Nephron progenitor cell (in vitro differentiated cells): ENCODE measurements around the gene PIP4K2C.
A peak's percentile ranks its signal among the peaks of the same experiment; 100 is the strongest.

Source experiments
- DNase-seq: peaks from one replicate; pipeline ENCODE4 v3.0.0; 2021
- H3K27ac Mint-ChIP-seq: 2 replicates; pipeline ENCODE4 v1.8.0; 2021; ENCODE audit warnings: mild to moderate bottlenecking, moderate library complexity, mixed read lengths
- H3K27me3 Mint-ChIP-seq: 2 replicates; pipeline ENCODE4 v1.8.0; 2021; ENCODE audit warnings: mild to moderate bottlenecking, low read depth, mixed read lengths; ENCODE audit not compliant: poor library complexity
- H3K36me3 Mint-ChIP-seq: 2 replicates; pipeline ENCODE4 v1.8.0; 2021; ENCODE audit warnings: low read depth, mixed read lengths
- H3K4me1 Mint-ChIP-seq: 2 replicates; pipeline ENCODE4 v1.8.0; 2021; ENCODE audit warnings: mixed read lengths
- H3K4me3 Mint-ChIP-seq: 2 replicates; pipeline ENCODE4 v1.8.0; 2021; ENCODE audit warnings: mild to moderate bottlenecking, moderate library complexity, mixed read lengths
- H3K9me3 Mint-ChIP-seq: 2 replicates; pipeline ENCODE4 v1.8.0; 2021; ENCODE audit warnings: mild to moderate bottlenecking, moderate library complexity, mixed read lengths
- TF ChIP-seq, protein P1 (sequence below): fragments of 200-600 bp; sonication (generic); IDR thresholded peaks from 2 replicates; pipeline ENCODE4 v1.5.0; 2021; ENCODE audit warnings: antibody characterized with exemption

PIP4K2C gene

DNA sequence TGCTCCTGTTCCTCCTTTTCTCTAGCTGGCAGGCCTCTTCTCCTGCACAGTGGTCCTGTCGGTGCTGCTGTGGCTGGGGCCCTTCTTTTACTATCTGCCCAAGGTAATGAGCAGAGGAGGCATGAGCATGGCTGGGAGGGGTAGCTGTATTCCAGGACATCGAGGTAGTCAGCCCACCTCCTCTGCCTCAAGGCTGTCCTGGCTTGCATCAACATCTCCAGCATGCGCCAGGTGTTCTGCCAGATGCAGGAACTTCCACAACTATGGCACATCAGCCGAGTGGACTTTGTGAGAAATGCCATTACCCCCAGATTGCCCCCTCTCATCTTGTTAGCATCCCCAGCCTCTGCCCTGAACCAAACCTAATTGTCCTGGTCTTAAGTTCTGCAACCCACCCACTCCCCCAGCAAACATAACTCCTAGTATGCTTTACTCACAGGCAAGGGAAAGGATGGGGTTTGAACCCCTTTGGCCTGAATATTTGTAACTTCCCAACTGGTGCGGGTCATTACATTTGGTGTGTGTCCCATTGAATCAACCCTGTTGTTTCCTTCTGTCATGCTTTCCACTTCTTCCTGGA lies 32.9 kb downstream of the PIP4K2C start:
- TF ChIP-seq, protein P1, sequence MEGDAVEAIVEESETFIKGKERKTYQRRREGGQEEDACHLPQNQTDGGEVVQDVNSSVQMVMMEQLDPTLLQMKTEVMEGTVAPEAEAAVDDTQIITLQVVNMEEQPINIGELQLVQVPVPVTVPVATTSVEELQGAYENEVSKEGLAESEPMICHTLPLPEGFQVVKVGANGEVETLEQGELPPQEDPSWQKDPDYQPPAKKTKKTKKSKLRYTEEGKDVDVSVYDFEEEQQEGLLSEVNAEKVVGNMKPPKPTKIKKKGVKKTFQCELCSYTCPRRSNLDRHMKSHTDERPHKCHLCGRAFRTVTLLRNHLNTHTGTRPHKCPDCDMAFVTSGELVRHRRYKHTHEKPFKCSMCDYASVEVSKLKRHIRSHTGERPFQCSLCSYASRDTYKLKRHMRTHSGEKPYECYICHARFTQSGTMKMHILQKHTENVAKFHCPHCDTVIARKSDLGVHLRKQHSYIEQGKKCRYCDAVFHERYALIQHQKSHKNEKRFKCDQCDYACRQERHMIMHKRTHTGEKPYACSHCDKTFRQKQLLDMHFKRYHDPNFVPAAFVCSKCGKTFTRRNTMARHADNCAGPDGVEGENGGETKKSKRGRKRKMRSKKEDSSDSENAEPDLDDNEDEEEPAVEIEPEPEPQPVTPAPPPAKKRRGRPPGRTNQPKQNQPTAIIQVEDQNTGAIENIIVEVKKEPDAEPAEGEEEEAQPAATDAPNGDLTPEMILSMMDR = no peak
- no peaks in the 10 kb centered on the region for H3K36me3 Mint-ChIP-seq
- no peak for DNase-seq
- peaks cover 48% of the 10 kb centered on the region for H3K4me1 Mint-ChIP-seq
- H3K27me3 Mint-ChIP-seq = peaks cover 100% of the 10 kb centered on the region
- no peak overlapping the region for H3K27ac Mint-ChIP-seq
- no peak overlapping the region for H3K4me3 Mint-ChIP-seq
- peaks cover under 1% of the 10 kb centered on the region for H3K9me3 Mint-ChIP-seq

DNA sequence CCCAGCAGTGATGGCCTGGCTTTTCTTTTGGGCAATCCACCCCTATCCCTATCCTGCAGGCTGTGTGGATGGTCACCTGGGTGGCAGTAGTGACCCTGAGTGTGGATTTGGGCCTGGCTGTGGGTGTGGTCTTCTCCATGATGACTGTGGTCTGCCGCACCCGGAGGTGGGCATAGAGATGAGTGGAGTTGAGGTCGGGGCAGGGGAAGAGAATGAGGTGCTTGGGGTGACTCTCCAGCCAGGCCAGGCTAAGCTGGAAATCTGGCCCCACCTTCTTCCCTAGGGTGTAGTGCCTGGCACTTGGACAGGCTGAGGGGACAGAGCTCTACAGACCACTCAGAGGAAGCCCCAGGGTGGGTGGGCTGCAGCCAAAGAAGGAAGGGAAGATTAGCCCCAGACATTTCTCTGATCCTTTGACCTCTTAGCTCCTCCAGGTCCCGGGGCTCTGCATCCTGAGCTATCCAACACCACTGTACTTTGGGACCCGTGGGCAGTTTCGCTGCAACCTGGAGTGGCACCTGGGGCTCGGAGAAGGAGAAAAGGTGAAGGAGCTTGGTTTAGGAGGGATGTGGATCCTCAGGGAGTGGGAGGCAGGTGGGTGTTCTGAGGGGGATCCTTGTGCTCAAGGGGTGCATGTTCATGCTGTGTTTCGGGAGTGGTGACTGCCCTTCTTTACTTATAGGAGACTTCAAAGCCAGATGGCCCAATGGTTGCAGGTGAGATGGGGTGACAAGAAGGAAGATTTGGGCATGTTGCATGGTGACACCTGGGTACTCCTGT lies 33.6 kb downstream of the PIP4K2C start:
- peaks cover 100% of the 10 kb centered on the region for H3K27me3 Mint-ChIP-seq
- no peak overlapping the region for H3K27ac Mint-ChIP-seq
- TF ChIP-seq, protein P1 = no peak
- no peaks in the 10 kb centered on the region for H3K9me3 Mint-ChIP-seq
- no peaks in the 10 kb centered on the region for H3K36me3 Mint-ChIP-seq
- peaks cover 42% of the 10 kb centered on the region for H3K4me1 Mint-ChIP-seq
- no peak for DNase-seq
- no peak overlapping the region for H3K4me3 Mint-ChIP-seq

DNA sequence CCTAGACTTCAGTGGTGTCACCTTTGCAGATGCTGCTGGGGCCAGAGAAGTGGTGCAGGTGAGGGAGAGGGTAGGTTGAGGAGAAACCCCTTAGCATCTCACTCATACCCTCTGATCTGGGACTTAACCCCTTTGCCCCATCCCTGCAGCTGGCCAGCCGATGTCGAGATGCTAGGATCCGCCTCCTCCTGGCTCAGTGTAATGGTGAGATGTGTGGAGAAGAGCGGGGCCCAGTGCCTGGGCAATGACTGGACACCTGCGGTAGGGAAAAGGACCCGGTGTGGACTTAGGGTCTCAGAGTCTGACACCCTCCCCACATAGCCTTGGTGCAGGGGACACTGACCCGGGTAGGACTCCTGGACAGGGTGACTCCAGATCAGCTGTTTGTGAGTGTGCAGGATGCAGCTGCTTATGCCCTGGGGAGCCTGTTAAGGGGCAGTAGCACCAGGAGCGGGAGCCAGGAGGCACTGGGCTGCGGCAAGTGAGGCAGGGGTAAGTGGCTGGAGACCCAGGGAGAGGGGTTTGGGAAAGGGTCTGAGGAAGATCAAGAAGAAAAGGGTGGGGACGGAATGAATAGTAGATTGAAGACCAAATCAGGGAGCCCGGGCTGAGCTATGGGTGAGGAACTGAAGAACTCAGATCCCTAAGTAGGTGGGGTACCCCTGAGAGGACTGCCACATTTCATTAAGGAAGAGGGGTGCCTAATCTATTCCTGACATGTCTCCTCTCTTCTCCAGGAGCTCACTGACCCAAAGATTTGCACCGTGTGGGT lies 34.5 kb downstream of the PIP4K2C start:
- Mint-ChIP-seq H3K27me3 (peaks cover 100% of the 10 kb centered on the region), H3K27ac (no peak overlapping the region), H3K9me3 (no peaks in the 10 kb centered on the region), H3K36me3 (no peaks in the 10 kb centered on the region), H3K4me1 (peaks cover 38% of the 10 kb centered on the region), H3K4me3 (no peak overlapping the region)
- TF ChIP-seq, protein P1 = no peak
- DNase-seq = no peak

DNA sequence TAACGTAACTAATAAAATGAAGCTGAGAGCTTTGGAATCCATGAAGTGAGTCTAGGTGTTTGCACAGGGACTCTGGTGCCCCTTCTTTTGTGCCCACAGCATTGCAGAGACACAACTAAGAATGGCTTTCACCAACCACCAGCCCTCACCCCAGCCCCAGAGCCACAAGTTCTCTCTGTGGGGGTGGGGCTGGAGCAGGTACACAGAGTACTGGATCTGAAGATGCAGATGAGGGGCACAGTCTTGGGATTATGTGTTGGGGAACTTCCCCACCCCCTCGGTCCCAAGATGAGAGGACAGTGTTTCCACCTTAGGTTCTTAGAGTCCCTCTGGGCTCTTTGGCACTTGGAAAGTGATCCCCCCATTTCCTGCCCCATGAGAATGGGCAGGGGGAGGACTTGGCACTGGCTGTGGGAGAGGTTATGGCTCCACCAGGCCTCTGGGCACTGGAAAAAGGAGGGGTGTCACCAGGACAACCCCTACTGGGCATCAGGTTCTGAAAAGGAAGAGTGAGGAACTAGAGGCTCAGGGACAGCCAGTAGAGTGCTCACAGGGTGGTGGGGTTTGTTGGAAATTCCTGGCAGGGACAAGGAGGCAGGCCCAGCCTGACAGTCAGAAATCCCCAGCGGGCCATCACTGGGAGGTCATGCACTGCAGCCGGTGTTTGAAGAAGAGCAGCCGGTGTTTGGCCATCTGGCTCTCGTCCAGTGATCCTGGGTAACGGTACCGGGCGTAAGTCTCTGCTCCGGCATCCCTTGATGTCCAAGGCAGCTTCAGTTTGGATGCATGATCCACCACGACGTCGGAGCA lies 35.3 kb downstream of the PIP4K2C start:
- TF ChIP-seq, protein P1 = no peak
- peaks cover 100% of the 10 kb centered on the region for H3K27me3 Mint-ChIP-seq
- peak; percentile 21 for DNase-seq
- H3K27ac Mint-ChIP-seq = no peak overlapping the region
- H3K9me3 Mint-ChIP-seq = no peaks in the 10 kb centered on the region
- peaks cover 30% of the 10 kb centered on the region for H3K4me1 Mint-ChIP-seq
- H3K36me3 Mint-ChIP-seq = no peaks in the 10 kb centered on the region
- no peak overlapping the region for H3K4me3 Mint-ChIP-seq

DNA sequence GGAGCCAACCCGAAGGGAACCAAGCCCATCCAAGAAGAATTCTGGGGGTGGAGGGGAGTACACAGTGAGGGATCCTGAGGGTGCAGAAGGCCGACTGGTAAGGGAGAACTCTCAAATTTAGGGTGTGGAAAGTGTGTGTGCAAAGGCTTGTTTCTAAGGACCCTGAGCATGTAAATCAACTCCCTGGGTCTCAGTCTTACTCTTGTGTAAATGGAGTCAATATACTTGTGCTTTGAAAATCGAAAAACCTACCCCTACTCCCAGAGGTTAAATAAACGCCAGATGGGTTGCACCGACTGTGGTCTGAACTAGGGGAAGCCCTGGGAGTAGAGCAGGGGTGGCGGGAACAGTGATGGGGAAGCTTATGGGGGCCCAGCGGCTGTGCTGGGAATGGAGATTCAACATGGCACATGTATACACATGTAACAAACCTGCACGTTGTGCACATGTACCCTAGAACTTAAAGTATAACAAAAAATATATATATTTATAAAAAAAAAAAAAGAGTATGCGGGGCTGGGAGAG lies 36.0 kb downstream of the PIP4K2C start:
- TF ChIP-seq, protein P1 = no peak
- H3K27ac Mint-ChIP-seq = no peak overlapping the region
- no peak for DNase-seq
- H3K4me1 Mint-ChIP-seq = peaks cover 29% of the 10 kb centered on the region
- H3K9me3 Mint-ChIP-seq = no peaks in the 10 kb centered on the region
- H3K36me3 Mint-ChIP-seq = no peaks in the 10 kb centered on the region
- H3K27me3 Mint-ChIP-seq = peaks cover 100% of the 10 kb centered on the region
- no peak overlapping the region for H3K4me3 Mint-ChIP-seq
